Panc1 (cell line): ENCODE results near the gene MIOX. TPM values are rescaled to one million over a fixed set of nuclear protein-coding genes. Genes with fewer than 3 reads are reported as not detected.

Experiments
- ATAC-seq: fragments of 200-7000 bp; cut with Tn5 transposase; 2 replicates; pipeline ENCODE4 v1.9.1; 2020; ENCODE audit warnings: mild to moderate bottlenecking, moderate library complexity
- BruUV-seq: library from RNA; stranded (reverse); fragments of 400-500 nt; replicated peaks from 2 replicates; lab custom pipeline; 2021; lab: Mats Ljungman, UMichigan
- CTCF ChIA-PET: fragments of 300-600 bp; sonication (Branson Sonifier 250); formaldehyde crosslinking; loops from one replicate; lab custom pipeline; 2022; ENCODE audit warnings: antibody characterized with exemption; lab: Charles Lee
- POLR2A ChIA-PET: fragments of 300-600 bp; sonication (Branson Sonifier 250); formaldehyde crosslinking; loops from one replicate; lab custom pipeline; 2022; ENCODE audit warnings: antibody characterized with exemption; lab: Charles Lee
- DNase-seq: peaks from one replicate; pipeline ENCODE4 v3.0.0-alpha.2; 2010; ENCODE audit warnings: low read depth, low spot score
- H3K27ac ChIP-seq: 2 replicates; pipeline ENCODE4 v1.5.1; 2011; ENCODE audit warnings: mild to moderate bottlenecking, low read length, inconsistent platforms
- H3K27me3 ChIP-seq: fragments of 200-500 bp; sonication (Bioruptor generic); 2 replicates; pipeline ENCODE4 v1.6.0; 2014; ENCODE audit warnings: low read length, inconsistent platforms; ENCODE audit not compliant: control insufficient read depth, insufficient read depth
- H3K36me3 ChIP-seq: fragments of 200-500 bp; sonication (Bioruptor generic); 2 replicates; pipeline ENCODE4 v1.5.1; 2014; ENCODE audit warnings: inconsistent platforms, mild to moderate bottlenecking, low read length, moderate library complexity; ENCODE audit not compliant: control insufficient read depth, insufficient read depth
- H3K4me1 ChIP-seq: 2 replicates; pipeline ENCODE4 v1.5.1; 2011; ENCODE audit warnings: inconsistent platforms, mild to moderate bottlenecking, low read length, moderate library complexity; ENCODE audit not compliant: control insufficient read depth, insufficient read depth
- H3K4me3 ChIP-seq, 2 experiments: 2 replicates each; pipeline ENCODE4 v1.5.1; 2011 to 2012; ENCODE audit warnings: low read depth in 2 of 2, low read length in 2 of 2, mild to moderate bottlenecking in 2 of 2, inconsistent platforms in 1 of 2, moderate library complexity in 1 of 2
- H3K9me3 ChIP-seq: fragments of 200-500 bp; sonication (Bioruptor generic); 2 replicates; pipeline ENCODE4 v1.5.1; 2014; ENCODE audit warnings: low read depth, mild to moderate bottlenecking, inconsistent platforms, low read length, moderate library complexity; ENCODE audit not compliant: control insufficient read depth, insufficient read depth
- POLR2AphosphoS5 ChIP-seq: IDR thresholded peaks from 2 replicates; pipeline ENCODE4 v1.6.1; 2012; ENCODE audit warnings: mild to moderate bottlenecking, low read depth, low read length, moderate library complexity
- SIN3A ChIP-seq: IDR thresholded peaks from 2 replicates; pipeline ENCODE4 v1.6.1; 2012; ENCODE audit warnings: low read depth, mild to moderate bottlenecking, low read length, moderate library complexity, borderline replicate concordance; ENCODE audit not compliant: insufficient read depth
- TCF7L2 ChIP-seq: IDR thresholded peaks from 2 replicates; pipeline ENCODE4 v1.6.1; 2011; ENCODE audit warnings: mild to moderate bottlenecking, low read depth, low read length, inconsistent platforms
- in situ Hi-C: cut with HindIII; loops from 2 replicates; pipeline ENCODE4 v1.10.0; 2016; ENCODE audit warnings: low sequenced_read_pairs, low pct_unique_long_range_greater_than_20kb
- intact Hi-C: fragments of 100-400 bp; cut with micrococcal nuclease; formaldehyde crosslinking; loops from one replicate; pipeline ENCODE4 v1.10.0; 2022; ENCODE audit not compliant: unreplicated experiment
- total RNA-seq: library from RNA; stranded (reverse); gene quantifications from one replicate; pipeline ENCODE4 v1.2.1, GENCODE V29; 2021; ENCODE audit not compliant: unreplicated experiment
- TF ChIP-seq, protein P1 (sequence below), 2 experiments: IDR thresholded peaks; 2 replicates each; pipeline ENCODE4 v1.6.1; 2011 to 2012; ENCODE audit warnings: low read depth in 2 of 2, control low read depth in 1 of 2, low read length in 1 of 2, mild to moderate bottlenecking in 1 of 2, moderate library complexity in 1 of 2; ENCODE audit not compliant: insufficient read depth in 1 of 2
- TF ChIP-seq, protein P2 (sequence below): fragments of 450-650 bp; IDR thresholded peaks from 2 replicates; pipeline ENCODE4 v1.5.1; 2017; ENCODE audit warnings: mild to moderate bottlenecking

The MIOX gene
- total RNA-seq, 1 experiment from 2014 or later = 0.23 TPM

DNA sequence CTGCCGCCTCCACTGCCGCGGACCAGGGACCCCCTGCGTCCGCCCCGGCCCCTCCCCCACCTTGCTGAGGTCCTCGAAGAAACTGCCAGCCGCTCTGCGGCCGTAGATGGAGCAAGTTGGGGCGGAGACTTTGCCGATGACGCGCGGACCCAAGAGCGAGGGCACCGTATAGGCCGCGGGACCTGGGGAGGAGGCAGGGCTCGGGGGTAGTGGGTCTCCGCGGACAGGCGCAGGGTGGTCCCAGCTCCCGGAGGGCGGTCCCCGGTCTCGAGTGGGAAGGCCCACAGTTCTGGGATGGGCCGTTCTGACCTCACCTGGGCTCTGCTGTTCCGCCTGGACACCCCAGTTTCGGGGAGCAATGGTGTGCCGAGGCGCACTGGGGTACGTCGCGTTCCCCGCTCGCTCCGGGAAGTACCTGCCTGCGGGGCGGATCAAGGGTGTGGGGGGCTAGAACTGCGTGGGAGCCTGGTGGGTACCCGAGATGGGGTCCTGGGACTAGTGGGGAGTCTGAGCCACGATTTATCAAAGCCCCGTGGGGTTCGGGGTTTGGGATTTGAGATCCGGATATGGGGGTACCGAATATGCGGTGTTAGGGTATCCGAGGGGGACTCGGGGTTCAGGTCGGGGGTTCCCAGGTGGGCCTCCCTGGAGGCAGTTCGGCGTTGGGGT is 44.4 kb downstream of the MIOX start:
- BruUV-seq = TSS peak; percentile 71
- DNase-seq (no peak), ATAC-seq (peak; percentile 44)
- intact Hi-C loops (no loop called here), in situ Hi-C loops (no loop called here)
- Histone ChIP-seq H3K9me3 (no peaks in the 10 kb centered on the region), H3K4me3 (peak overlapping the region; percentile 56 to 79), H3K27me3 (no peaks in the 10 kb centered on the region), H3K36me3 (no peaks in the 10 kb centered on the region; the same call in 1 of the 2 replicates), H3K27ac (peak overlapping the region; percentile 91), H3K4me1 (peaks cover 7% of the 10 kb centered on the region)
- CTCF ChIA-PET = no interaction called here
- POLR2A ChIA-PET = no interaction called here
- TF ChIP-seq POLR2AphosphoS5 (peak; percentile 58), SIN3A (0 out of 2 replicates have a peak, but pooled peaks have one; percentile 18)
- TF ChIP-seq, protein P1, sequence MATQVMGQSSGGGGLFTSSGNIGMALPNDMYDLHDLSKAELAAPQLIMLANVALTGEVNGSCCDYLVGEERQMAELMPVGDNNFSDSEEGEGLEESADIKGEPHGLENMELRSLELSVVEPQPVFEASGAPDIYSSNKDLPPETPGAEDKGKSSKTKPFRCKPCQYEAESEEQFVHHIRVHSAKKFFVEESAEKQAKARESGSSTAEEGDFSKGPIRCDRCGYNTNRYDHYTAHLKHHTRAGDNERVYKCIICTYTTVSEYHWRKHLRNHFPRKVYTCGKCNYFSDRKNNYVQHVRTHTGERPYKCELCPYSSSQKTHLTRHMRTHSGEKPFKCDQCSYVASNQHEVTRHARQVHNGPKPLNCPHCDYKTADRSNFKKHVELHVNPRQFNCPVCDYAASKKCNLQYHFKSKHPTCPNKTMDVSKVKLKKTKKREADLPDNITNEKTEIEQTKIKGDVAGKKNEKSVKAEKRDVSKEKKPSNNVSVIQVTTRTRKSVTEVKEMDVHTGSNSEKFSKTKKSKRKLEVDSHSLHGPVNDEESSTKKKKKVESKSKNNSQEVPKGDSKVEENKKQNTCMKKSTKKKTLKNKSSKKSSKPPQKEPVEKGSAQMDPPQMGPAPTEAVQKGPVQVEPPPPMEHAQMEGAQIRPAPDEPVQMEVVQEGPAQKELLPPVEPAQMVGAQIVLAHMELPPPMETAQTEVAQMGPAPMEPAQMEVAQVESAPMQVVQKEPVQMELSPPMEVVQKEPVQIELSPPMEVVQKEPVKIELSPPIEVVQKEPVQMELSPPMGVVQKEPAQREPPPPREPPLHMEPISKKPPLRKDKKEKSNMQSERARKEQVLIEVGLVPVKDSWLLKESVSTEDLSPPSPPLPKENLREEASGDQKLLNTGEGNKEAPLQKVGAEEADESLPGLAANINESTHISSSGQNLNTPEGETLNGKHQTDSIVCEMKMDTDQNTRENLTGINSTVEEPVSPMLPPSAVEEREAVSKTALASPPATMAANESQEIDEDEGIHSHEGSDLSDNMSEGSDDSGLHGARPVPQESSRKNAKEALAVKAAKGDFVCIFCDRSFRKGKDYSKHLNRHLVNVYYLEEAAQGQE (IDR thresholded peaks at IDR 0.05; ENCODE audit: insufficient read depth in 1 of 2, low read depth in 2 of 2, low read length in 1 of 2) = no peak
- TF ChIP-seq, protein P2, sequence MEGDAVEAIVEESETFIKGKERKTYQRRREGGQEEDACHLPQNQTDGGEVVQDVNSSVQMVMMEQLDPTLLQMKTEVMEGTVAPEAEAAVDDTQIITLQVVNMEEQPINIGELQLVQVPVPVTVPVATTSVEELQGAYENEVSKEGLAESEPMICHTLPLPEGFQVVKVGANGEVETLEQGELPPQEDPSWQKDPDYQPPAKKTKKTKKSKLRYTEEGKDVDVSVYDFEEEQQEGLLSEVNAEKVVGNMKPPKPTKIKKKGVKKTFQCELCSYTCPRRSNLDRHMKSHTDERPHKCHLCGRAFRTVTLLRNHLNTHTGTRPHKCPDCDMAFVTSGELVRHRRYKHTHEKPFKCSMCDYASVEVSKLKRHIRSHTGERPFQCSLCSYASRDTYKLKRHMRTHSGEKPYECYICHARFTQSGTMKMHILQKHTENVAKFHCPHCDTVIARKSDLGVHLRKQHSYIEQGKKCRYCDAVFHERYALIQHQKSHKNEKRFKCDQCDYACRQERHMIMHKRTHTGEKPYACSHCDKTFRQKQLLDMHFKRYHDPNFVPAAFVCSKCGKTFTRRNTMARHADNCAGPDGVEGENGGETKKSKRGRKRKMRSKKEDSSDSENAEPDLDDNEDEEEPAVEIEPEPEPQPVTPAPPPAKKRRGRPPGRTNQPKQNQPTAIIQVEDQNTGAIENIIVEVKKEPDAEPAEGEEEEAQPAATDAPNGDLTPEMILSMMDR = no peak

DNA sequence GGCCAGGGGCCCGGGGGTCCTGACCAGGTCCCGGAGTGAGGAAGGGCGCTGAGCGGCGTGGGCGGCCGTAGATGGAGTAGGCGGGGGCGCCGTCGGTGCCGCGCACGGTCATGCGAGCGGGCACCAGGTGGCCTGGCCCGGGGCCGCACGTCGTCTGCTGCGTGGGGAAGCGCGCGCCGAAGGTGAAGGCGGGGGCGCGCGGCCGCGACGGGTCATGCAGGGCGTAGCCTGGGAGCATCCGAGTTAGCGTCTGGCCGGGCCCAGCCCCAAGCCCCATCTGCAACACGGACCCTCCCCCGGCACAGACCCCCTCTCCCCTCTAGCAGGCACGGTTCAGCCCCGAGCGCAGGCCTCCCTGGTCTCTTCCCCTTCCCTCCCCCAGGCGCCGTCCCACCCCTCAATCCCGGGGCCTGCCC is 44.9 kb downstream of the MIOX start:
- Histone ChIP-seq H3K4me1 (peaks cover 7% of the 10 kb centered on the region), H3K9me3 (no peaks in the 10 kb centered on the region), H3K36me3 (no peaks in the 10 kb centered on the region; the same call in 1 of the 2 replicates), H3K4me3 (peak overlapping the region; percentile 56 to 79), H3K27ac (peak overlapping the region; percentile 91), H3K27me3 (no peaks in the 10 kb centered on the region)
- ChIA-PET POLR2A (interaction anchor here (0.7 kb wide), 1 partner anchor 163 kb away, joined by 15 read pairs; no protein-coding TSS in a partner anchor), CTCF (no interaction called here)
- no peak for DNase-seq
- in situ Hi-C loops = no loop called here
- intact Hi-C loops = no loop called here
- BruUV-seq = no TSS peak
- ATAC-seq = peak; percentile 27
- TF ChIP-seq TCF7L2 (no peak), SIN3A (no peak), POLR2AphosphoS5 (no peak)
- TF ChIP-seq, protein P1 (IDR thresholded peaks at IDR 0.05; ENCODE audit: insufficient read depth in 1 of 2, low read depth in 2 of 2, low read length in 1 of 2) = no peak
- TF ChIP-seq, protein P2 = no peak
